Stomach smooth muscle (tissue), 2 donors: Measurements from ENCODE around the gene SLC22A3.

Experiments
- H3K27ac ChIP-seq: one replicate; pipeline ENCODE4 v1.7.0; 2013; ENCODE audit warnings: mild to moderate bottlenecking, low read length, inconsistent platforms
- H3K27me3 ChIP-seq, 2 donors: one replicate each; pipeline ENCODE4 v1.7.0; 2013; ENCODE audit warnings: low read length in 2 of 2; ENCODE audit not compliant: insufficient read depth in 2 of 2, control insufficient read depth in 1 of 2
- H3K36me3 ChIP-seq, 2 donors: one replicate each; pipeline ENCODE4 v1.7.0; 2013; ENCODE audit warnings: low read length in 2 of 2; ENCODE audit not compliant: control insufficient read depth in 2 of 2, insufficient read depth in 2 of 2
- H3K4me1 ChIP-seq: one replicate; pipeline ENCODE4 v1.7.0; 2013; ENCODE audit warnings: low read length; ENCODE audit not compliant: control insufficient read depth, insufficient read depth
- H3K4me3 ChIP-seq, 2 donors: one replicate each; pipeline ENCODE4 v1.7.0; 2013; ENCODE audit warnings: low read length in 2 of 2
- H3K9ac ChIP-seq, 2 donors: one replicate each; pipeline ENCODE4 v1.7.0; 2013; ENCODE audit warnings: low read length in 2 of 2, mild to moderate bottlenecking in 1 of 2
- H3K9me3 ChIP-seq, 2 donors: one replicate each; pipeline ENCODE4 v1.7.0; 2013; ENCODE audit warnings: low read length in 2 of 2; ENCODE audit not compliant: control insufficient read depth in 2 of 2
- donor health status: healthy.
- donor health status: Pancreatic carcinoma.

The SLC22A3 gene

GRCh38 chr6:160316261-160316660 lies 31.9 kb upstream of the SLC22A3 start:
- H3K27me3 ChIP-seq, result no peaks in the 10 kb centered on the region
- H3K9me3 ChIP-seq, result peaks cover 0 to 6% of the 10 kb centered on the region in 2 donors
- H3K9ac ChIP-seq, result no peak overlapping the region
- H3K4me3 ChIP-seq, result no peak overlapping the region
- H3K4me1 ChIP-seq, result no peaks in the 10 kb centered on the region
- no peaks in the 10 kb centered on the region for H3K36me3 ChIP-seq
- no peak overlapping the region for H3K27ac ChIP-seq

- Histone ChIP-seq H3K9ac (no peak overlapping the region), H3K4me1 (no peaks in the 10 kb centered on the region), H3K9me3 (peaks cover 0 to 3% of the 10 kb centered on the region in 2 donors), H3K27me3 (no peaks in the 10 kb centered on the region), H3K36me3 (no peaks in the 10 kb centered on the region), H3K27ac (no peak overlapping the region), H3K4me3 (no peak overlapping the region)
These were observed 28.9 kb upstream of the SLC22A3 start for GRCh38 chr6:160319246-160319645.

GRCh38 chr6:160321729-160322505 lies 26.3 kb upstream of the SLC22A3 start:
- Histone ChIP-seq H3K27me3 (no peaks in the 10 kb centered on the region), H3K4me1 (no peaks in the 10 kb centered on the region), H3K36me3 (no peaks in the 10 kb centered on the region), H3K4me3 (no peak overlapping the region), H3K27ac (no peak overlapping the region), H3K9ac (no peak overlapping the region), H3K9me3 (peaks cover 0 to 3% of the 10 kb centered on the region in 2 donors)

GRCh38 chr6:160327981-160328380 lies 20.2 kb upstream of the SLC22A3 start:
- Histone ChIP-seq H3K9ac (no peak overlapping the region), H3K27ac (no peak overlapping the region), H3K9me3 (no peaks in the 10 kb centered on the region), H3K4me1 (no peaks in the 10 kb centered on the region), H3K27me3 (no peaks in the 10 kb centered on the region), H3K4me3 (no peak overlapping the region), H3K36me3 (no peaks in the 10 kb centered on the region)

- Histone ChIP-seq H3K4me3 (no peak overlapping the region), H3K27ac (no peak overlapping the region), H3K4me1 (no peaks in the 10 kb centered on the region), H3K27me3 (no peaks in the 10 kb centered on the region), H3K9me3 (no peaks in the 10 kb centered on the region), H3K36me3 (no peaks in the 10 kb centered on the region), H3K9ac (no peak overlapping the region)
These were observed 19.7 kb upstream of the SLC22A3 start for GRCh38 chr6:160328447-160328846.

- no peaks in the 10 kb centered on the region for H3K36me3 ChIP-seq
- no peak overlapping the region for H3K27ac ChIP-seq
- H3K27me3 ChIP-seq, result no peaks in the 10 kb centered on the region
- H3K9ac ChIP-seq, result no peak overlapping the region
- no peaks in the 10 kb centered on the region for H3K9me3 ChIP-seq
- no peaks in the 10 kb centered on the region for H3K4me1 ChIP-seq
- no peak overlapping the region for H3K4me3 ChIP-seq
These were observed 19.0 kb upstream of the SLC22A3 start for GRCh38 chr6:160329188-160329587.

- Histone ChIP-seq H3K9ac (no peak overlapping the region), H3K27ac (no peak overlapping the region), H3K4me1 (no peaks in the 10 kb centered on the region), H3K4me3 (no peak overlapping the region), H3K9me3 (no peaks in the 10 kb centered on the region), H3K36me3 (no peaks in the 10 kb centered on the region), H3K27me3 (no peaks in the 10 kb centered on the region)
These were observed 17.6 kb upstream of the SLC22A3 start for GRCh38 chr6:160330619-160331018.

- H3K9me3 ChIP-seq, result no peaks in the 10 kb centered on the region
These were observed 17.0 kb upstream of the SLC22A3 start for GRCh38 chr6:160331204-160331603.

GRCh38 chr6:160331753-160332152 lies 16.4 kb upstream of the SLC22A3 start:
- Histone ChIP-seq H3K9ac (no peak overlapping the region), H3K36me3 (no peaks in the 10 kb centered on the region), H3K4me1 (no peaks in the 10 kb centered on the region), H3K27me3 (no peaks in the 10 kb centered on the region), H3K4me3 (no peak overlapping the region), H3K27ac (no peak overlapping the region), H3K9me3 (no peaks in the 10 kb centered on the region)

More at GRCh38 chr6:160331204-160331603, 17.0 kb upstream of the SLC22A3 start:
- Histone ChIP-seq H3K4me1 (no peaks in the 10 kb centered on the region), H3K9ac (no peak overlapping the region), H3K36me3 (no peaks in the 10 kb centered on the region), H3K27me3 (no peaks in the 10 kb centered on the region), H3K4me3 (no peak overlapping the region), H3K27ac (no peak overlapping the region)

- H3K4me3 ChIP-seq, result no peak overlapping the region
- no peak overlapping the region for H3K27ac ChIP-seq
- H3K27me3 ChIP-seq, result no peaks in the 10 kb centered on the region
- H3K9me3 ChIP-seq, result no peaks in the 10 kb centered on the region
- H3K4me1 ChIP-seq, result no peaks in the 10 kb centered on the region
- no peak overlapping the region for H3K9ac ChIP-seq
- H3K36me3 ChIP-seq, result no peaks in the 10 kb centered on the region
These were observed 15.1 kb upstream of the SLC22A3 start for GRCh38 chr6:160333101-160333500.

- H3K4me1 ChIP-seq, result no peaks in the 10 kb centered on the region
- H3K4me3 ChIP-seq, result no peak overlapping the region
- no peaks in the 10 kb centered on the region for H3K36me3 ChIP-seq
- no peaks in the 10 kb centered on the region for H3K27me3 ChIP-seq
- no peaks in the 10 kb centered on the region for H3K9me3 ChIP-seq
- H3K9ac ChIP-seq, result no peak overlapping the region
- H3K27ac ChIP-seq, result no peak overlapping the region
These were observed 14.3 kb upstream of the SLC22A3 start for GRCh38 chr6:160333841-160334240.
